ENCODE data around the gene SBK2.
A peak's percentile ranks its signal among the peaks of the same experiment; 100 is the strongest.

SBK2 gene

DNA sequence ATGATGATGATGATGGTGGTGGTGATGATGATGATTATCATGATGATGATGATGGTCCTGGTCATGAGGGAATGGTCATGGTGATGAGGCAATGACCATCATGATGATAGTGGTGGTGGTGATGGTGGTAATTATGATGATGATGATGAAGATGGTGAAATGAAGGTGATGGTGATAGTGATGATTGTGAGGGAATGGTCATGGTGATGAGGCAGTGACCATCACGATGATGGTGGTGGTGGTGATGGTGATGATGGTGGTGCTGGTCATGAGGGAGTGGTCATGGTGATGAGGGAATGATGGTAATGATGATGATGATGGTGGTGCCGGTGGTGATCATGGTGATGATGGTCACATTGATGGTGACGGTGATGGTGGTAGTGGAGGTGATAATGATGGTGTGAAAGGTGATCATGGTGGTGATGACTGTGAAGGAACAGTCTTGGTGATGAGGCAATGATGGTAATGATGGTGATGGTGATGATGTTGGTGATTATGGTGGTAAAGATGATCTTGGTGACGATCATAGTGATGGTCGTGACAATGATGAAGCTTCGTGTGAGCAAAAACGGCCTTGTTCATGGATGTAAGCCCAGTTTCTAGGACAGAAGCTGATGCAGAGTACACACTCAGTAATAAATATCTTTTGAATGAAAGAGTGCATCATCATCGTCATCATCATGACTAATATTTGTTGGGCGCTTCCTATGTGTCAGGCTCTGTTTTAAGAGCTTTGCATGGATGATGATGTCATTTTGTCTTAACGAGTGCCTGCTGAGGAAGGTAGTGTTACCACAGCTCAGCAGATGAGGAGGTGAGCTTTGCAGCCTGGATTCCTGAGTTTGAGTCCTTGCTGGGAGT is 17.3 kb downstream of the SBK2 start:
- no peaks in the 10 kb centered on the region for H3K9me3 ChIP-seq (ENCODE audit: control insufficient read depth, low read length)
- no peak overlapping the region for H3K27ac ChIP-seq (ENCODE audit: low read depth, low read length, severe bottlenecking)
- H3K36me3 ChIP-seq (ENCODE audit: control insufficient read depth, insufficient read depth, low read length): no peaks in the 10 kb centered on the region
- H3K4me3 ChIP-seq (ENCODE audit: extremely low read depth, insufficient read depth, low read length, poor library complexity, severe bottlenecking): no peak overlapping the region
- H3K4me1 ChIP-seq (ENCODE audit: control insufficient read depth, insufficient read depth, low read length, poor library complexity, severe bottlenecking): no peaks in the 10 kb centered on the region
- WGBS, 2 experiments (ENCODE audit: insufficient coverage in 2 of 2): 89 to 95% methylated on average over 7 to 10 of the region's 10 CpGs

DNA sequence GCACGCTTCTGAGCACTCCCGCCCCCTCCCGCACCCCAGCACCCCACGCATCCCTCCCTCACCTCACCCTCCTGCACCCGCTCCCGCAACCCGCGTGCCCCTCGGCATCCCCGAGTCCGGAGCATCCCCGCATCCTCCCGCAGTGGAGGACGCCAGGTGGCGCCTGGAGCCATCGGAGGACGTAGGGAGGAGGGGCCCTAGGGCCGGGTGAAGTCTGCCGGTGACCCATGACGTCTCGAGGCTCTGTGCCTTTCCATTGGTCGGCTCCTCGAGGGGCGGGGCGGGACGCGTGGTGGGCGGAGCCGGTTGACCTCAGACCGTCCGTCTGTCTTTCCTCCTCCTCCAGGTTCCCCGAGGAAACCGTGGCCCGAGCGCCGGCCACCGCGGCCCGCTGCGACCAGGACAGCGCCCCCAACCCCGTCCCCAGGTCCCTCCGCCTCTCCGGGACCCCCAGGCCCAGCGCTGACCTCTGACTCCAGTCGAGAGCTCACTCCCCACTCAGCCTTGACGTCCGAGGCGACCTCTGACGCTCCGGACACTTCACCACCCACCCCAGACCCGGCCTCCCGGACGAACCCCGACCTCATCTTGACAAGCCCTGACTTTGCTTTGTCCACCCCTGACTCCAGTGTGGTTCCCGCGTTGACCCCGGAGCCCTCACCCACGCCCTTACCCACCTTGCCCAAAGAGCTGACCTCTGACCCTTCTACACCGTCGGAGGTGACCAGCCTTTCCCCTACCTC is 19.9 kb downstream of the SBK2 start:
- peak overlapping the region; percentile 12 for H3K4me3 ChIP-seq (ENCODE audit: extremely low read depth, insufficient read depth, low read length, poor library complexity, severe bottlenecking)
- WGBS, 2 experiments (ENCODE audit: insufficient coverage in 2 of 2): 25 to 28% methylated on average over 39 to 52 of the region's 61 CpGs
- no peaks in the 10 kb centered on the region for H3K36me3 ChIP-seq (ENCODE audit: control insufficient read depth, insufficient read depth, low read length)
- no peak overlapping the region for H3K27ac ChIP-seq (ENCODE audit: low read depth, low read length, severe bottlenecking)
- H3K9me3 ChIP-seq (ENCODE audit: control insufficient read depth, low read length): no peaks in the 10 kb centered on the region
- no peaks in the 10 kb centered on the region for H3K4me1 ChIP-seq (ENCODE audit: control insufficient read depth, insufficient read depth, low read length, poor library complexity, severe bottlenecking)

- Histone ChIP-seq H3K4me3 (ENCODE audit: extremely low read depth, insufficient read depth, low read length, poor library complexity, severe bottlenecking) (no peak overlapping the region), H3K9me3 (ENCODE audit: control insufficient read depth, low read length) (no peaks in the 10 kb centered on the region), H3K4me1 (ENCODE audit: control insufficient read depth, insufficient read depth, low read length, poor library complexity, severe bottlenecking) (no peaks in the 10 kb centered on the region), H3K27ac (ENCODE audit: low read depth, low read length, severe bottlenecking) (no peak overlapping the region), H3K36me3 (ENCODE audit: control insufficient read depth, insufficient read depth, low read length) (no peaks in the 10 kb centered on the region)
- WGBS, 2 experiments (ENCODE audit: insufficient coverage in 2 of 2): 67 to 82% methylated on average over 3 to 9 of the region's 10 CpGs
Observed at GRCh38 chr19:55508120-55508519, 28.8 kb downstream of the SBK2 start.

GRCh38 chr19:55504981-55505380 is 32.0 kb downstream of the SBK2 start:
- Histone ChIP-seq H3K36me3 (ENCODE audit: control insufficient read depth, insufficient read depth, low read length) (peaks cover 4% of the 10 kb centered on the region), H3K4me1 (ENCODE audit: control insufficient read depth, insufficient read depth, low read length, poor library complexity, severe bottlenecking) (no peaks in the 10 kb centered on the region), H3K4me3 (ENCODE audit: extremely low read depth, insufficient read depth, low read length, poor library complexity, severe bottlenecking) (no peak overlapping the region), H3K27ac (ENCODE audit: low read depth, low read length, severe bottlenecking) (no peak overlapping the region), H3K9me3 (ENCODE audit: control insufficient read depth, low read length) (no peaks in the 10 kb centered on the region)
- WGBS, 2 experiments (ENCODE audit: insufficient coverage in 2 of 2): 85 to 89% methylated on average over 11 of the region's 11 CpGs

DNA sequence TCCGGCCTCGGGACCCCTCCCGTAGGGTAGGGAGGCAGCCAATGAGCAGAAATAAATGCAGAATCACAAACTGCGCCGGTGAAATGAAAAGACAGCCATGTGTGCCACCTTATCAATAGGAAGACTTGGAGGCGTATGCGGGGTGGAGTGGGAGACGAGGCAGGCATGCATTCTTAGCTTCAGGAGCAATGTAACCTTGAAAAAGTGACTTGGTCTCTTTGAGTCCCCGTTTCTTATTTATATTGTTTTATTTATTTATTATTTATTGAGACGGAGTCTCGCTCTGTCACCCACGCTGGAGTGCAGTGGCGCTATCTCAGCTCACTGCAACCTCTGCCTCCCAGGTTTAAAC is 32.7 kb downstream of the SBK2 start:
- Histone ChIP-seq H3K9me3 (ENCODE audit: control insufficient read depth, low read length) (no peaks in the 10 kb centered on the region), H3K4me3 (ENCODE audit: extremely low read depth, insufficient read depth, low read length, poor library complexity, severe bottlenecking) (peak overlapping the region; percentile 31), H3K27ac (ENCODE audit: low read depth, low read length, severe bottlenecking) (no peak overlapping the region), H3K4me1 (ENCODE audit: control insufficient read depth, insufficient read depth, low read length, poor library complexity, severe bottlenecking) (no peaks in the 10 kb centered on the region), H3K36me3 (ENCODE audit: control insufficient read depth, insufficient read depth, low read length) (peaks cover 5% of the 10 kb centered on the region)
- WGBS, 2 experiments (ENCODE audit: insufficient coverage in 2 of 2): 33 to 35% methylated on average over 9 to 10 of the region's 13 CpGs

GRCh38 chr19:55503502-55504251 is 33.3 kb downstream of the SBK2 start:
- H3K4me3 ChIP-seq (ENCODE audit: extremely low read depth, insufficient read depth, low read length, poor library complexity, severe bottlenecking): peak overlapping the region; percentile 31

GRCh38 chr19:55503157-55503501 is 33.8 kb downstream of the SBK2 start:
- whole genome bisulfite sequencing, 2 experiments (ENCODE audit: insufficient coverage in 2 of 2): 95 to 96% methylated on average over 16 to 17 of the region's 17 CpGs
- peaks cover 5% of the 10 kb centered on the region for H3K36me3 ChIP-seq (ENCODE audit: control insufficient read depth, insufficient read depth, low read length)
- no peaks in the 10 kb centered on the region for H3K4me1 ChIP-seq (ENCODE audit: control insufficient read depth, insufficient read depth, low read length, poor library complexity, severe bottlenecking)
- H3K4me3 ChIP-seq (ENCODE audit: extremely low read depth, insufficient read depth, low read length, poor library complexity, severe bottlenecking): no peak overlapping the region
- H3K9me3 ChIP-seq (ENCODE audit: control insufficient read depth, low read length): no peaks in the 10 kb centered on the region
- no peak overlapping the region for H3K27ac ChIP-seq (ENCODE audit: low read depth, low read length, severe bottlenecking)

More at GRCh38 chr19:55503502-55504251, 33.3 kb downstream of the SBK2 start:
- Histone ChIP-seq H3K4me1 (ENCODE audit: control insufficient read depth, insufficient read depth, low read length, poor library complexity, severe bottlenecking) (no peaks in the 10 kb centered on the region), H3K36me3 (ENCODE audit: control insufficient read depth, insufficient read depth, low read length) (peaks cover 5% of the 10 kb centered on the region), H3K9me3 (ENCODE audit: control insufficient read depth, low read length) (no peaks in the 10 kb centered on the region), H3K27ac (ENCODE audit: low read depth, low read length, severe bottlenecking) (no peak overlapping the region)
- WGBS, 2 experiments (ENCODE audit: insufficient coverage in 2 of 2): 33 to 35% methylated on average over 46 to 59 of the region's 64 CpGs

DNA sequence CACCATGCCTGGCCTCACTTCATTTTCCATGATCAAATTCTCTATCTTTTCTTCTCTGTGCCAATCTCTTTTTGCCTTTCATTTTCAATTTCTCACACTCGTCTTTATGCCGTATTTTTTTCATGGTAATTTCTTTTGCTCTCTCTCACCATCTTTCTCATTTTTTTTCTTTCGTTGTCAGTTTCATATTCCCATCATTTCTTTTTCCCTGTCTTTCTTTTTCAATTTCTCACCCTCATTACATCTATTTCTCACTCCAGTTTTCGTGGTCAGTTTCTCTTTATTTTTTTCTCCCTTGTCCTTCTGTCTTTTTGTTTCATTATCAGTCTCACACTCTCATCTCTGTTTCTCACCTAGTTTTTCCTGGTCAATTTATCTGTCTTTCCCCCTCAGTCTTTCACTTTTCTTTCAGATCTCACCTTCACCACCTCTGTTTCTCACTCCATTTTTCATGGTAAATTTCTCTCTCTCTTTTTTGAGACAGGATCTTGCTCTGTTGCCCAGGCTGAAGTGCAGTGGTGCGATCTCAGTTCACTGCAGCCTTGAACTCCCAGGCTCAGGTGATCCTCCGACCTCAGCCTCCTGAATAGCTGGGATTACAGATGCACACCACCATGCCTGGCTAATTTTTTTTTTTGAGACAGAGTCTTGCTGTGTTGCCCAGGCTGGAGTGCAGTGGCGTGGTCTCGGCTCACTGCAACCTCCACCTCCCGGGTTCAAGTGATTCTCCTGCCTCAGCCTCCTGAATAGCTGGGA is 34.6 kb downstream of the SBK2 start:
- H3K36me3 ChIP-seq (ENCODE audit: control insufficient read depth, insufficient read depth, low read length): peaks cover 5% of the 10 kb centered on the region
- WGBS, 2 experiments (ENCODE audit: insufficient coverage in 2 of 2): 92 to 93% methylated on average over 5 to 6 of the region's 9 CpGs
- H3K4me1 ChIP-seq (ENCODE audit: control insufficient read depth, insufficient read depth, low read length, poor library complexity, severe bottlenecking): no peaks in the 10 kb centered on the region
- no peaks in the 10 kb centered on the region for H3K9me3 ChIP-seq (ENCODE audit: control insufficient read depth, low read length)
- no peak overlapping the region for H3K27ac ChIP-seq (ENCODE audit: low read depth, low read length, severe bottlenecking)
- H3K4me3 ChIP-seq (ENCODE audit: extremely low read depth, insufficient read depth, low read length, poor library complexity, severe bottlenecking): no peak overlapping the region

DNA sequence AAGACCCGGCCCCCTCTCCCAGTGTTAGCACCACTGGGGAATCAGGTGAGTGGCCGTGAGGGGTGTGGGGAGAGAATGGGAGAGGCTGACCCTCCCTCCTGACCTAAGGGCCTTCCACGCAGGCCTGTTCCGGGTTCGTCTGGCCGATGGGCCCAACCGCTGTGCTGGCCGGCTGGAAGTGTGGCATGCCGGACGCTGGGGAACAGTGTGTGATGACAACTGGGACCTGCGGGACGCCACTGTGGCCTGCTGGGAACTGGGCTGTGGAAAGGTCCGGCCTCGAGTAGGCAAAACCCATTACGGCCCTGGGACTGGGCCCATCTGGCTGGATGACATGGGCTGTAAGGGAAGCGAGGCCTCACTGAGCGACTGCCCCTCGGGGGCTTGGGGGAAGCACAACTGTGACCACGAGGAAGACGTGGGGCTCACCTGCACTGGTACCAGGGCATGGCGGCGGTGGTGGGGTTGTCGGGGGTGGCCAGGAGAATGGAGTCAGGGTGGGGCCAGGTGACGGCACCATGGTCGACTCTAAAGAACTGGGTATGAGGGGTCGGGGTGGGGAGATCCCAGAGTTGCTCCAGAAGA is 36.5 kb downstream of the SBK2 start:
- Histone ChIP-seq H3K36me3 (ENCODE audit: control insufficient read depth, insufficient read depth, low read length) (peaks cover 5% of the 10 kb centered on the region), H3K27ac (ENCODE audit: low read depth, low read length, severe bottlenecking) (no peak overlapping the region), H3K4me3 (ENCODE audit: extremely low read depth, insufficient read depth, low read length, poor library complexity, severe bottlenecking) (no peak overlapping the region), H3K4me1 (ENCODE audit: control insufficient read depth, insufficient read depth, low read length, poor library complexity, severe bottlenecking) (no peaks in the 10 kb centered on the region), H3K9me3 (ENCODE audit: control insufficient read depth, low read length) (no peaks in the 10 kb centered on the region)
- WGBS, 2 experiments (ENCODE audit: insufficient coverage in 2 of 2): 92 to 96% methylated on average over 19 to 25 of the region's 26 CpGs
